GM21367 (cell line): ENCODE measurements around the gene CRYBG2.
"Not testable (repeated sequence)": the region's sequence is repeated elsewhere in the genome, so short reads cannot be mapped to it uniquely, and the experiment has no call there.

ENCODE experiments used
- ATAC-seq: cut with Tn5 transposase; IDR thresholded peaks from one replicate; pipeline ENCODE4 v1.9.1; 2021; ENCODE audit not compliant: unreplicated experiment

The CRYBG2 gene

DNA sequence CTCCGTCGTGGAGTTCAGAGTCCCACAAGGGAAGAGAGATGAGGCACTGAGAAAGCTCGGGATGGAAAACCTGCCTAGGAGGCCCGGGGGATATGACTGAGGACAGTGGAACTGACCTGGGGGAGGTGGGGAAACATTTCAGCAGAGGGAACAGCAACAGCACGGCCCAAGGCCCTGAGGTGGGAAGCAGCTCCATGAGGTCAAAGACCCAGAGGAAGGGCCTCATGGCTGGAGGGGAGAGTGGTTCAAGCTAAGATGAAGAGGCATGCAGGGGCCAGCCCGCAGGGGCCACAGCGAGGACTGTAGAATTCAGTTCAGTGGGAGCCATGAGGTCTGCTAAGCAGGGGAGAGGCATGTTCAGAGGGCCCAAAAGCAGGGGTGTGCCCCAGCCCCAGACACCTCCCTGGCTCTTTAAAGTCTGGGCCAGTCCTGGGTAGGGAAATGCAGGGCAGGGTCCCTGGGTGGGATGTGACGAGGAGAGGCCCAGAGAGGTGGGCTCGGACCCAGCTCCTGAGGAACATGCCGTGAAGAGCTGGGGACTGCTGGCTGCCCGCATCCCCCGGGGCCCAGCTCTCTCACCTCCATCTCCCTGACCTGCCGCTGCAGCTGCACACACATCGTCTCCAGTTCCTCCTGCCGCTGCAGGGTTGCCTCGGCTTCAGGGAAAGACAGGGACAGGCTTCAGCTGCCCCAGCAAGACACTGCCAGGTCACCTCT lies 57.4 kb downstream of the CRYBG2 start:
- ATAC-seq, result no peak

GRCh38 chr1:26295194-26296138 lies 58.5 kb downstream of the CRYBG2 start:
- ATAC-seq, result no peak

DNA sequence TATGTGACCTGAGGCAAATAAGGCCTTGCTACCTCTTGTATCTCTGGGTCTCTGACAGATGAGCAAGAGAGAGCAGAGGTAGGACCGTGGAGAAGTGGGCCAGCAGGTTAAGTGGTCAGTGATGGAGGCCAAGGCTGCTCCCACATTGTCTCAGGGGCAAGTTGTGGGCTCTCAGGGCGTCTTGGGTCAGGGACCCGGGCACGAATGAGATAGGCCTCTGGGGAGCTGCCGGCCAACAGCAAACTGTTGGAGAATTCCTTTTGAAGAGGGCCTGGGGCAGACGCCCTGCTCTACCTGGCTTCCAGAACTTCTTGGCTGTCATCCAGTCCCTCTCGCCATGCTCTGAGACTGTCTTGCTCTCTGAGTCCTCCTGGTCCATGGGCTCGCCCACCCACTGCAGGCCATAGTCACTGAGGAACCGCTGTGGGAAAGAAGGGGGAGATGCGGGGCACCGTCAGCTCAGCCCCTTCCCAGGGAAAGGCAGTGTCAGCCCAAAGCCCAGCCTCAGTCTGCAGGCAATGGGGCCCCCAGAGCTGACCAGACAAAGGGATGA lies 59.9 kb downstream of the CRYBG2 start:
- ATAC-seq, result no peak

GRCh38 chr1:26292735-26293134 lies 61.2 kb downstream of the CRYBG2 start:
- ATAC-seq, result not testable (repeated sequence)

- ATAC-seq, result no peak
Measured at GRCh38 chr1:26291939-26292338, 62.0 kb downstream of the CRYBG2 start.

DNA sequence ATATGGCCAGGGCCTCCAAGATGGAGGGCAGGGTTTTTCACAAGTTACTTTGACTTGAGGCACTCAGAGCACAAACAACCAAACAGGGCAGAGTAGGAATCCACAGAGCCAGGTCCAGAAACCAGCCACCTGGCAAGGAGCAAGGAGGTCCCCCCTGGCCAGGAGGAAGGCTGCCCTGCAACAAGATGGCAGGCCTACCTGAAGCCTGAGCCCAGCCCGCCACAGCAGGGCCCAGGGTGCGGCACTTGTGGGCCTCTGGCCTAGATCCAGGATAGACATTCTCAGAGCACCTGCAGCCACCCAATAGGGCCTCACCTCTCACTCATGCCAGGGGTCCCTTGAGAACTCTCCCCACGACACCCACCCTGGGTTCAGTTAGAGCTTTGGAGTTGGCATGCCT lies 62.5 kb downstream of the CRYBG2 start:
- no peak for ATAC-seq

DNA sequence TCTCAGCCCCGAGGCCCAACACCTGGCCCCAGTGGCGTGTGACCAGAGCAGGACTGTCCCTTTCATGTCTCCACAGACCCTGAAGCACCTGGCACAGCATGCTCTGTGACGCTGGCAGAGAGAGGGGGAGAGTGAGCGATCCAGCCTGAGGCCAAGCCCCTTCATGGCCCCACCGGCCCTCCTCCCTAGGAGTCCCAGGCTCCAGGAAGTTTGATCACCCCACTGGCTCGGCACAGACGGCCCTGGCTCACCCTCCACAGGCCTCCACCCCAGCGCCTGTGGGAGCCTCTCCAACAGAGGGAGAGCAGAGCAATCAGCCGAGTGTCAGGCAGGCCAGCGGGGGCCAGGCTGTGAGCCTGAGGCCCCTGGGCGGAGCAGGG lies 63.1 kb downstream of the CRYBG2 start:
- no peak for ATAC-seq

GRCh38 chr1:26290122-26290881 lies 63.6 kb downstream of the CRYBG2 start:
- ATAC-seq, result no peak

DNA sequence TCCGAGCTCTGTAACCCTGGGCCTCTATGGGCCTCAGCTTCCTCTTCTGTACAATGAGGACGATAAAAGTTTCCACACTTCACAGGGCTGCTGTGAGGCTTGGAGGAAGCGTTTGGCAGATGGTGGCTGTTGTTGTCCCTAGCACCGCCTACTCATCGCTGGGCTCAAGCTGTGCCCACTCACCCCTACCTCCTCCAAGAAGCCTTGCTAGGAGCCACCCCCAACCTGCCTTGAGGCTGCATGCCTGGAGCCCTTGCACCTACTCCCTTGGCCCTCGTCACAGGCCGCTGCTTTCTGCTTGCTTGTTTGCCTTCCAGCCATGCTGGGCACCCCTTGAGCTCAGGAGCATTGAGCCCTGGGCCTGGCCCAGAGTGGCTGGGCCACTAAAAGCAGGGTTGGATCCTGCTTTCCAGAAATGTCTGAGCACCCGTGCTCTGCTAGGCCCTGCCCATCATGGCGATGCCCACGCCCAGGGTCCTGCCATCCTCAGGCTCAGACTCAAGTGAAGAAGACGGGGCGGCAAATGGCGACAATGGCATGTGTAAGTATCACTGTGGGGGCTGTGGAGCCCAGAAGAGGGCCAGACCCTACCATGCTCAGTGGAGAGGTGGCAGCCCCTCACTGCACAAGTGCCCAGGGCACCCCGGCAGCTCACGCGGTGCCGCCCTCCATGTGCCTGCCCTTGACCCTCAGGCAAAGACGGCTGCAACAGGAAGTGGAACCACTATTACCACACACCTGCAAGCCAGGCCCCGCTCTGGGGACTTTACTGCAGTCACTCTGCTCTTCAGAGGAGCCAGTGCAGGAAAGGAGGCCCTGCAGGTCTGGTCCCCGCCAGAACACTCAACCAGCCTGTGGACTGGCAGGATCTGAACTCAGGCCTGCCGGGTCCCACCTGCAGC lies 64.5 kb downstream of the CRYBG2 start:
- no peak for ATAC-seq

- no peak for ATAC-seq
Measured at GRCh38 chr1:26288311-26288941, 65.5 kb downstream of the CRYBG2 start.

DNA sequence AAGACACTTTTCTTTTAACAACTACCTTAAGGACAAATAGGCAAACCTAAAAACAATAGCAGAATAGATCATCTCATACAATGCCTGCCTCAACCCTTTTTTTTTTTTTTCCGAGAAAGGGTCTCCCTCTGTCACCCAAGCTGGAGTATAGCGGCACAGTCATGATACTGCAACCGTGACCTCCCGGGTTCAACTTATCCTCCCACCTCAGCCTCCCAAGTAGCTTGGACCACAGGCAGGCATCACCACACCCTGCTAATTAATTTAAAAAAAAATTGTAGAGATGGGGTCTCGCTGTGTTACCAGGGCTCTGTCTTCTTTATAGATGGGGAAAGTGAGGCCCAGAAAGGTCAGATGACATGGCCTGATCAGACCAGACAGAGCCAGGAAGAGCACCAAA lies 66.1 kb downstream of the CRYBG2 start:
- no peak for ATAC-seq

- ATAC-seq, result no peak
Measured at GRCh38 chr1:26287033-26287711, 66.8 kb downstream of the CRYBG2 start.

DNA sequence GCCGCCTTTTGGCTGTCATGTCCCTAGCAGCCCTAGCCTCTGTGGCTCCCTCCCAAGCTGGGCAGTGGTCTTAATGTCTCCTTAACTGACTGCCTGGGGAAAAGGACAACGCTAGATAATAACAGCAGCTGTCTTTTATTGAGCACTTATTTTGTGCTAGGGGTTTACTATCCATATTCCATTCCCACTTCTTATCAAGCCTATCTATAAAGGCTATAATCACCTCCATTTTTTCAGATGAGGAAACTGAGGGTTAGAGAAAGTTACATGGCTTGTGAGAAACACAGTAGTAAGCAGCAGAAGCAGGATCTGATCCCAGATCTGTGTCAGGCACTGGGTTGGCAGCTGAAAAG lies 67.9 kb downstream of the CRYBG2 start:
- ATAC-seq, result no peak

- ATAC-seq, result no peak
Measured at GRCh38 chr1:26285366-26286063, 68.4 kb downstream of the CRYBG2 start.

GRCh38 chr1:26284597-26285347 lies 69.2 kb downstream of the CRYBG2 start:
- ATAC-seq, result no peak

- ATAC-seq, result no peak
Measured at GRCh38 chr1:26283871-26284596, 69.9 kb downstream of the CRYBG2 start.

DNA sequence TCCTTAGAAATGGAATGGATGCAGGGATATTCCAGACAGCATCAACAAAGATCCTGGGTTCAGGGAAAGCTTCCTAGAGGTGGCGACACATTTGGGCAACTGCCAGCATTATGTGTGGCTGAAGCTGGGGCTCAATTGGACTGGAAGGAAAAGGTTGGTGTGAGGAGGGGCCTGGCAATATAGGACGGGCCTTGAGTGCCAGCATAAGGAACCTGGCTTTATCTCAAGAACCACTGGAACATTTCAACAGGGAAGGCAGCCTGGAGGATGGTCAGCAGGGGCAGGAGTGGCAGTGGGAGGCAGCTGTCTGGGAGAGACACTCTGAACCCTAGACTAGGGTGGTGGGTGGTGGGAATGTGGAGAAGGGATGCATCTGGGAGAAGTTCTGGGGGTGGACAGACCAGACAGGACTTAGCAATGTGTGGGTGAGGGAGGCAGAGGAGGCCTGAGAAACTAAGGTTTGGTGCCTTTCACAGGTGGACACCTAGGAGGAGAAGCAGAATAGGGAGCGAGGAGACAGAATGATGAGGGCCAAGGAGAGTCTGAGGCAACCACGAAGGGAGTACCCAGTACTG lies 70.6 kb downstream of the CRYBG2 start:
- no peak for ATAC-seq
